ENCODE data around the gene ZNHIT6.

The ZNHIT6 gene

GRCh38 chr1:85638412-85638811, 69.8 kb downstream of the ZNHIT6 start:
- TF ChIP-seq CTCF (IDR thresholded peaks at IDR 0.05; ENCODE audit: low read depth, low read length) (no peak), POLR2A (IDR thresholded peaks at IDR 0.05; ENCODE audit: extremely low read depth, insufficient read length) (no peak), MAX (IDR thresholded peaks at IDR 0.05; ENCODE audit: low read depth, low read length) (no peak), MYC (IDR thresholded peaks at IDR 0.05; ENCODE audit: low read depth, low read length) (no peak)
- H3K4me3 ChIP-seq (ENCODE audit: low read depth, low read length) = no peak overlapping the region
- DNase-seq (ENCODE audit: low read depth) = no peak

- no peak for DNase-seq (ENCODE audit: low read depth)
- H3K4me3 ChIP-seq (ENCODE audit: low read depth, low read length) = no peak overlapping the region
- no peak for TF ChIP-seq MYC (IDR thresholded peaks at IDR 0.05; ENCODE audit: low read depth, low read length)
- no peak for TF ChIP-seq CTCF (IDR thresholded peaks at IDR 0.05; ENCODE audit: low read depth, low read length)
- TF ChIP-seq POLR2A (IDR thresholded peaks at IDR 0.05; ENCODE audit: extremely low read depth, insufficient read length) = no peak
- TF ChIP-seq MAX (IDR thresholded peaks at IDR 0.05; ENCODE audit: low read depth, low read length) = no peak
Observed at GRCh38 chr1:85630493-85630892, 77.7 kb downstream of the ZNHIT6 start.

- TF ChIP-seq CTCF (IDR thresholded peaks at IDR 0.05; ENCODE audit: low read depth, low read length) = no peak
- no peak for TF ChIP-seq MYC (IDR thresholded peaks at IDR 0.05; ENCODE audit: low read depth, low read length)
- TF ChIP-seq MAX (IDR thresholded peaks at IDR 0.05; ENCODE audit: low read depth, low read length) = no peak
- no peak for TF ChIP-seq POLR2A (IDR thresholded peaks at IDR 0.05; ENCODE audit: extremely low read depth, insufficient read length)
- H3K4me3 ChIP-seq (ENCODE audit: low read depth, low read length) = no peak overlapping the region
- DNase-seq (ENCODE audit: low read depth) = no peak
Observed at GRCh38 chr1:85629532-85629920, 78.7 kb downstream of the ZNHIT6 start.

- H3K4me3 ChIP-seq (ENCODE audit: low read depth, low read length) = no peak overlapping the region
- TF ChIP-seq MAX (IDR thresholded peaks at IDR 0.05; ENCODE audit: low read depth, low read length) (no peak), POLR2A (IDR thresholded peaks at IDR 0.05; ENCODE audit: extremely low read depth, insufficient read length) (no peak), MYC (IDR thresholded peaks at IDR 0.05; ENCODE audit: low read depth, low read length) (no peak), CTCF (IDR thresholded peaks at IDR 0.05; ENCODE audit: low read depth, low read length) (no peak)
- DNase-seq (ENCODE audit: low read depth) = no peak
Observed at GRCh38 chr1:85628791-85629531, 79.3 kb downstream of the ZNHIT6 start.

GRCh38 chr1:85626818-85627217, 81.4 kb downstream of the ZNHIT6 start:
- no peak overlapping the region for H3K4me3 ChIP-seq (ENCODE audit: low read depth, low read length)
- TF ChIP-seq POLR2A (IDR thresholded peaks at IDR 0.05; ENCODE audit: extremely low read depth, insufficient read length) (no peak), MAX (IDR thresholded peaks at IDR 0.05; ENCODE audit: low read depth, low read length) (no peak), MYC (IDR thresholded peaks at IDR 0.05; ENCODE audit: low read depth, low read length) (no peak), CTCF (IDR thresholded peaks at IDR 0.05; ENCODE audit: low read depth, low read length) (no peak)
- no peak for DNase-seq (ENCODE audit: low read depth)
